IMR-90 (cell line): Measurements from ENCODE around the gene SCNM1. TPM values are rescaled to one million over a fixed set of nuclear protein-coding genes. Genes with fewer than 3 reads are reported as not detected.
A peak's percentile ranks its signal among the peaks of the same experiment; 100 is the strongest.

Experiments used
- ATAC-seq: fragments of 200-7000 bp; cut with Tn5 transposase; 2 replicates; pipeline ENCODE4 v1.9.1; 2020; ENCODE audit warnings: low read depth, mild to moderate bottlenecking, moderate library complexity
- BruUV-seq: library from RNA; stranded (reverse); fragments of 400-500 nt; replicated peaks from 2 replicates; lab custom pipeline; 2021; lab: Mats Ljungman, UMichigan
- CTCF ChIA-PET: fragments of 300-600 bp; formaldehyde crosslinking; extraction: SDS; loops from one replicate; lab custom pipeline; 2021; ENCODE audit warnings: antibody characterized with exemption; lab: Yijun Ruan, JAX
- POLR2A ChIA-PET: fragments of 300-600 bp; sonication (Branson Sonifier 250); formaldehyde crosslinking; loops from one replicate; lab custom pipeline; 2022; ENCODE audit warnings: antibody characterized with exemption; ENCODE audit not compliant: unreplicated experiment; lab: Charles Lee
- DNase-seq: peaks from one replicate; pipeline ENCODE4 v3.0.0; 2013
- H2AFZ ChIP-seq: replicated peaks from 2 replicates; pipeline ENCODE3; 2013; ENCODE audit warnings: low read length, mild to moderate bottlenecking; ENCODE audit not compliant: poor library complexity
- H2AK5ac ChIP-seq: 2 replicates; pipeline ENCODE4 v1.6.1; 2013; ENCODE audit warnings: low read depth, low read length, inconsistent platforms
- H2AK9ac ChIP-seq: replicated peaks from 2 replicates; pipeline ENCODE3; 2013; ENCODE audit warnings: mild to moderate bottlenecking, low read depth, low read length, moderate library complexity; ENCODE audit not compliant: poor library complexity
- H2BK120ac ChIP-seq: 2 replicates; pipeline ENCODE4 v1.6.1; 2013; ENCODE audit warnings: low read depth, low read length, inconsistent platforms
- H2BK15ac ChIP-seq: 3 replicates; pipeline ENCODE4 v1.6.1; 2013; ENCODE audit warnings: low read depth, low read length, inconsistent platforms
- H2BK20ac ChIP-seq: 2 replicates; pipeline ENCODE4 v1.6.1; 2013; ENCODE audit warnings: low read depth, mild to moderate bottlenecking, inconsistent platforms, low read length, moderate library complexity
- H2BK5ac ChIP-seq: 2 replicates; pipeline ENCODE4 v1.6.1; 2013; ENCODE audit warnings: mild to moderate bottlenecking, low read depth, low read length, inconsistent platforms; ENCODE audit not compliant: poor library complexity, severe bottlenecking
- H3K14ac ChIP-seq: replicated peaks from 2 replicates; pipeline ENCODE4 v1.6.1; 2013; ENCODE audit warnings: low read depth, low read length, inconsistent platforms
- H3K18ac ChIP-seq: 2 replicates; pipeline ENCODE4 v1.6.1; 2013; ENCODE audit warnings: low read depth, low read length, control low read depth
- H3K23ac ChIP-seq: 2 replicates; pipeline ENCODE4 v1.6.1; 2013; ENCODE audit warnings: low read depth, low read length, inconsistent platforms
- H3K27ac ChIP-seq: 2 replicates; pipeline ENCODE4 v1.5.1; 2013; ENCODE audit warnings: mild to moderate bottlenecking, control low read depth, low read length; ENCODE audit not compliant: insufficient read depth
- H3K27me3 ChIP-seq: 2 replicates; pipeline ENCODE4 v1.6.1; 2013; ENCODE audit warnings: low read length; ENCODE audit not compliant: control insufficient read depth, insufficient read depth
- H3K36me3 ChIP-seq: 2 replicates; pipeline ENCODE4 v1.6.1; 2013; ENCODE audit warnings: low read length, mixed read lengths; ENCODE audit not compliant: control insufficient read depth, insufficient read depth
- H3K4ac ChIP-seq: 2 replicates; pipeline ENCODE4 v1.6.1; 2013; ENCODE audit warnings: low read depth, low read length, inconsistent platforms
- H3K4me1 ChIP-seq: 2 replicates; pipeline ENCODE4 v1.6.1; 2013; ENCODE audit warnings: low read length, mixed read lengths; ENCODE audit not compliant: control insufficient read depth, insufficient read depth
- H3K4me2 ChIP-seq: 2 replicates; pipeline ENCODE4 v1.6.1; 2013; ENCODE audit warnings: low read depth, mild to moderate bottlenecking, control low read depth, low read length, moderate library complexity
- H3K4me3 ChIP-seq: 2 replicates; pipeline ENCODE4 v1.5.1; 2013; ENCODE audit warnings: low read depth, mild to moderate bottlenecking, control low read depth, low read length, moderate library complexity; ENCODE audit not compliant: insufficient read depth
- H3K56ac ChIP-seq: 2 replicates; pipeline ENCODE4 v1.6.1; 2013; ENCODE audit warnings: low read length, inconsistent platforms; ENCODE audit not compliant: insufficient read depth; ENCODE audit errors: extremely low read depth
- H3K79me1 ChIP-seq, 2 experiments: 2 replicates each; pipeline ENCODE4 v1.6.1; 2013; ENCODE audit warnings: low read length in 2 of 2, inconsistent platforms in 1 of 2, low read depth in 1 of 2
- H3K9ac ChIP-seq: 2 replicates; pipeline ENCODE4 v1.6.1; 2013; ENCODE audit warnings: low read depth, low read length, control low read depth
- H3K9me1 ChIP-seq: 2 replicates; pipeline ENCODE4 v1.6.1; 2013; ENCODE audit warnings: low read length, inconsistent platforms; ENCODE audit not compliant: insufficient read depth
- H3K9me3 ChIP-seq: 2 replicates; pipeline ENCODE4 v1.6.1; 2013; ENCODE audit warnings: low read length; ENCODE audit not compliant: control insufficient read depth, insufficient read depth
- H4K20me1 ChIP-seq: 2 replicates; pipeline ENCODE4 v1.6.1; 2013; ENCODE audit warnings: low read length, inconsistent platforms; ENCODE audit not compliant: insufficient read depth
- H4K5ac ChIP-seq: 2 replicates; pipeline ENCODE4 v1.6.1; 2013; ENCODE audit warnings: mild to moderate bottlenecking, low read depth, low read length, control low read depth
- H4K8ac ChIP-seq, 2 experiments: 2 replicates each; pipeline ENCODE4 v1.6.1; 2013; ENCODE audit warnings: low read depth in 2 of 2, low read length in 2 of 2, control low read depth in 1 of 2, inconsistent platforms in 1 of 2
- H4K91ac ChIP-seq: 2 replicates; pipeline ENCODE4 v1.6.1; 2013; ENCODE audit warnings: low read depth, low read length, inconsistent platforms; ENCODE audit not compliant: insufficient read depth
- BHLHE40 ChIP-seq: fragments of 150-350 bp; IDR thresholded peaks from 2 replicates; pipeline ENCODE4 v1.6.1; 2016; ENCODE audit warnings: mild to moderate bottlenecking, low read depth, low read length
- CEBPB ChIP-seq: IDR thresholded peaks from 2 replicates; pipeline ENCODE4 v1.6.1; 2012; ENCODE audit warnings: low read depth, low read length, improper control_type of control experiment
- CHD1 ChIP-seq: IDR thresholded peaks from 2 replicates; pipeline ENCODE4 v1.6.1; 2012; ENCODE audit warnings: low read depth, low read length, improper control_type of control experiment
- FOS ChIP-seq: fragments of 150-350 bp; IDR thresholded peaks from 2 replicates; pipeline ENCODE4 v1.6.1; 2016; ENCODE audit warnings: low read depth, low read length
- MAFK ChIP-seq: IDR thresholded peaks from 2 replicates; pipeline ENCODE4 v1.6.1; 2012; ENCODE audit warnings: low read depth, low read length, improper control_type of control experiment
- MAZ ChIP-seq: IDR thresholded peaks from 2 replicates; pipeline ENCODE4 v1.6.1; 2012; ENCODE audit warnings: low read depth, mild to moderate bottlenecking, low read length, improper control_type of control experiment, moderate library complexity, borderline replicate concordance
- MXI1 ChIP-seq: IDR thresholded peaks from 2 replicates; pipeline ENCODE4 v1.6.1; 2012; ENCODE audit warnings: low read depth, mild to moderate bottlenecking, low read length, moderate library complexity, borderline replicate concordance
- NFE2L2 ChIP-seq: fragments of 150-350 bp; IDR thresholded peaks from 2 replicates; pipeline ENCODE4 v1.6.1; 2016; ENCODE audit warnings: low read depth, mild to moderate bottlenecking, low read length
- POLR2A ChIP-seq: IDR thresholded peaks from 2 replicates; pipeline ENCODE4 v1.6.1; 2012; ENCODE audit warnings: mild to moderate bottlenecking, low read depth, low read length
- RAD21 ChIP-seq: IDR thresholded peaks from 2 replicates; pipeline ENCODE4 v1.6.1; 2012; ENCODE audit warnings: low read length, improper control_type of control experiment
- RCOR1 ChIP-seq: IDR thresholded peaks from 2 replicates; pipeline ENCODE4 v1.6.1; 2012; ENCODE audit warnings: mild to moderate bottlenecking, low read length, improper control_type of control experiment; ENCODE audit not compliant: insufficient replicate concordance
- RFX5 ChIP-seq: IDR thresholded peaks from 2 replicates; pipeline ENCODE4 v1.8.0; 2012; ENCODE audit warnings: low read depth, mild to moderate bottlenecking, low read length, moderate library complexity
- SMC3 ChIP-seq: fragments of 150-350 bp; IDR thresholded peaks from 2 replicates; pipeline ENCODE4 v1.6.1; 2016; ENCODE audit warnings: low read depth, mild to moderate bottlenecking, antibody characterized with exemption, low read length, moderate library complexity
- USF2 ChIP-seq: fragments of 150-350 bp; IDR thresholded peaks from 2 replicates; pipeline ENCODE4 v1.6.1; 2017; ENCODE audit warnings: mild to moderate bottlenecking, antibody characterized with exemption, low read length, low read depth
- WGBS, 2 experiments: methylation state at CpG; one replicate each; pipeline versions ENCODE4 v1.1.5 to v1.1.7; 2013; ENCODE audit warnings: missing lambda C conversion rate in 2 of 2; ENCODE audit not compliant: insufficient read length in 1 of 2; ENCODE audit errors: extremely low coverage in 2 of 2; 5-methylcytosine and 5-hydroxymethylcytosine counted together
- dilution Hi-C: fragments of 300-500 bp; cut with HindIII; formaldehyde crosslinking; loops from one replicate; pipeline ENCODE4 v1.14.3; 2018; ENCODE audit warnings: low sequenced_read_pairs; ENCODE audit not compliant: unreplicated experiment
- in situ Hi-C: fragments of 300-500 bp; cut with MboI; formaldehyde crosslinking; loops from 3 replicates; pipeline ENCODE4 v1.14.3; 2019; ENCODE audit warnings: low sequenced_read_pairs, inconsistent platforms, mixed read lengths
- intact Hi-C: fragments of 100-400 bp; cut with micrococcal nuclease; formaldehyde crosslinking; loops from 2 replicates; pipeline ENCODE4 v1.10.0; 2022
- polyA plus RNA-seq, 3 experiments: library from polyadenylated mRNA; depleted of rRNA; stranded (reverse); fragments of >200 nt; gene quantifications; 2 replicates each; pipeline ENCODE4 v1.2.3, GENCODE V29; 2012; ENCODE audit warnings: low replicate concordance in 1 of 3
- total RNA-seq: library from RNA; depleted of rRNA; stranded (reverse); fragments of >200 nt; gene quantifications from 2 replicates; pipeline ENCODE4 v1.2.3, GENCODE V29; 2012
- TF ChIP-seq, protein P1 (sequence below): fragments of 150-350 bp; IDR thresholded peaks from 2 replicates; pipeline ENCODE4 v1.6.1; 2016; ENCODE audit warnings: low read depth, mild to moderate bottlenecking, low read length, moderate library complexity, borderline replicate concordance
- TF ChIP-seq, protein P2 (sequence below): conservative IDR thresholded peaks from 2 replicates; pipeline ENCODE4 v1.5.1; 2012; ENCODE audit warnings: mild to moderate bottlenecking, low read depth, low read length, improper control_type of control experiment

The SCNM1 gene
- total and polyA plus RNA-seq, 2 of the 4 experiments (the other 2 are of a cell fraction) = 27.4 to 33.2 TPM

GRCh38 chr1:151131701-151132334 lies 34.1 kb upstream of the SCNM1 start:
- TF ChIP-seq SMC3 (no peak), MXI1 (no peak), FOS (no peak), POLR2A (no peak), RCOR1 (no peak), BHLHE40 (no peak), CEBPB (no peak), USF2 (no peak), MAZ (no peak), RAD21 (no peak), NFE2L2 (no peak), MAFK (no peak), RFX5 (no peak), CHD1 (no peak)
- TF ChIP-seq, protein P1, sequence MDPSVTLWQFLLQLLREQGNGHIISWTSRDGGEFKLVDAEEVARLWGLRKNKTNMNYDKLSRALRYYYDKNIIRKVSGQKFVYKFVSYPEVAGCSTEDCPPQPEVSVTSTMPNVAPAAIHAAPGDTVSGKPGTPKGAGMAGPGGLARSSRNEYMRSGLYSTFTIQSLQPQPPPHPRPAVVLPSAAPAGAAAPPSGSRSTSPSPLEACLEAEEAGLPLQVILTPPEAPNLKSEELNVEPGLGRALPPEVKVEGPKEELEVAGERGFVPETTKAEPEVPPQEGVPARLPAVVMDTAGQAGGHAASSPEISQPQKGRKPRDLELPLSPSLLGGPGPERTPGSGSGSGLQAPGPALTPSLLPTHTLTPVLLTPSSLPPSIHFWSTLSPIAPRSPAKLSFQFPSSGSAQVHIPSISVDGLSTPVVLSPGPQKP = no peak
- TF ChIP-seq, protein P2, sequence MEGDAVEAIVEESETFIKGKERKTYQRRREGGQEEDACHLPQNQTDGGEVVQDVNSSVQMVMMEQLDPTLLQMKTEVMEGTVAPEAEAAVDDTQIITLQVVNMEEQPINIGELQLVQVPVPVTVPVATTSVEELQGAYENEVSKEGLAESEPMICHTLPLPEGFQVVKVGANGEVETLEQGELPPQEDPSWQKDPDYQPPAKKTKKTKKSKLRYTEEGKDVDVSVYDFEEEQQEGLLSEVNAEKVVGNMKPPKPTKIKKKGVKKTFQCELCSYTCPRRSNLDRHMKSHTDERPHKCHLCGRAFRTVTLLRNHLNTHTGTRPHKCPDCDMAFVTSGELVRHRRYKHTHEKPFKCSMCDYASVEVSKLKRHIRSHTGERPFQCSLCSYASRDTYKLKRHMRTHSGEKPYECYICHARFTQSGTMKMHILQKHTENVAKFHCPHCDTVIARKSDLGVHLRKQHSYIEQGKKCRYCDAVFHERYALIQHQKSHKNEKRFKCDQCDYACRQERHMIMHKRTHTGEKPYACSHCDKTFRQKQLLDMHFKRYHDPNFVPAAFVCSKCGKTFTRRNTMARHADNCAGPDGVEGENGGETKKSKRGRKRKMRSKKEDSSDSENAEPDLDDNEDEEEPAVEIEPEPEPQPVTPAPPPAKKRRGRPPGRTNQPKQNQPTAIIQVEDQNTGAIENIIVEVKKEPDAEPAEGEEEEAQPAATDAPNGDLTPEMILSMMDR = no peak
- H3K9ac ChIP-seq = no peak overlapping the region
- peaks cover 7% of the 10 kb centered on the region; the same call in 1 of the 2 replicates for H3K36me3 ChIP-seq
- POLR2A ChIA-PET = interaction anchor here (0.6 kb wide), 1 partner anchor 267 kb away, joined by 5 read pairs; no protein-coding TSS in a partner anchor
- no peak overlapping the region for H3K27ac ChIP-seq
- H3K18ac ChIP-seq = no peak overlapping the region
- H3K4me3 ChIP-seq = no peak overlapping the region
- DNase-seq (no peak), ATAC-seq (0 out of 2 replicates have a peak, but pooled peaks have one; percentile 12)
- WGBS, 2 experiments = 48% methylated on average over 25 of the region's 39 CpGs; no CpG with 5 or more reads in 1 of the 2 experiments
- H4K20me1 ChIP-seq = no peaks in the 10 kb centered on the region
- intact Hi-C loops (no loop called here), dilution Hi-C loops (no loop called here), in situ Hi-C loops (no loop called here)
- no peak overlapping the region for H2AK5ac ChIP-seq
- no peaks in the 10 kb centered on the region for H3K9me1 ChIP-seq
- no peak overlapping the region for H4K5ac ChIP-seq
- H3K14ac ChIP-seq = no peak overlapping the region
- H3K23ac ChIP-seq = no peak overlapping the region
- peaks cover 9% of the 10 kb centered on the region for H3K27me3 ChIP-seq
- H2BK15ac ChIP-seq = no peak overlapping the region
- BruUV-seq = no TSS peak
- no peak overlapping the region for H3K4me2 ChIP-seq
- H4K8ac ChIP-seq = no peak overlapping the region
- no peak overlapping the region for H3K4ac ChIP-seq
- no peaks in the 10 kb centered on the region for H3K4me1 ChIP-seq
- H2BK5ac ChIP-seq = no peak overlapping the region
- no peak overlapping the region for H2AFZ ChIP-seq
- no peaks in the 10 kb centered on the region for H3K9me3 ChIP-seq
- H2BK20ac ChIP-seq = no peak overlapping the region
- no peak overlapping the region for H2BK120ac ChIP-seq
- CTCF ChIA-PET = no interaction called here
- no peak overlapping the region for H4K91ac ChIP-seq
- H3K79me1 ChIP-seq = no peaks in the 10 kb centered on the region
- H2AK9ac ChIP-seq = no peak overlapping the region
- H3K56ac ChIP-seq = no peak overlapping the region
